Calu3 (cell line): ENCODE results near the gene PCBP4. TPM values are rescaled to one million over a fixed set of nuclear protein-coding genes. Genes with fewer than 3 reads are reported as not detected.

ENCODE experiments used
- BruUV-seq: library from RNA; stranded (reverse); fragments of 400-500 nt; replicated peaks from 2 replicates; lab custom pipeline; 2021; lab: Mats Ljungman, UMichigan
- CTCF ChIA-PET: fragments of 300-600 bp; sonication (Branson Sonifier 250); formaldehyde crosslinking; loops from one replicate; lab custom pipeline; 2022; ENCODE audit warnings: antibody characterized with exemption; lab: Charles Lee
- DNase-seq: peaks from one replicate; pipeline ENCODE4 v3.0.0; 2022
- H3K27ac Mint-ChIP-seq: one replicate; pipeline ENCODE4 v1.8.0; 2022; ENCODE audit warnings: mixed read lengths; ENCODE audit not compliant: unreplicated experiment
- H3K27me3 Mint-ChIP-seq: one replicate; pipeline ENCODE4 v1.8.0; 2022; ENCODE audit warnings: mixed read lengths; ENCODE audit not compliant: unreplicated experiment
- H3K36me3 Mint-ChIP-seq: one replicate; pipeline ENCODE4 v1.8.0; 2022; ENCODE audit warnings: mild to moderate bottlenecking, moderate library complexity, mixed read lengths; ENCODE audit not compliant: insufficient read depth, unreplicated experiment
- H3K4me1 Mint-ChIP-seq: one replicate; pipeline ENCODE4 v1.8.0; 2022; ENCODE audit warnings: mild to moderate bottlenecking, low read depth, mixed read lengths; ENCODE audit not compliant: unreplicated experiment
- H3K4me3 Mint-ChIP-seq: one replicate; pipeline ENCODE4 v1.8.0; 2022; ENCODE audit warnings: mild to moderate bottlenecking, low read depth, moderate library complexity, mixed read lengths; ENCODE audit not compliant: unreplicated experiment
- H3K9me3 Mint-ChIP-seq: one replicate; pipeline ENCODE4 v1.8.0; 2022; ENCODE audit warnings: low read depth, mixed read lengths; ENCODE audit not compliant: unreplicated experiment
- CTCF ChIP-seq: fragments of 200-600 bp; IDR thresholded peaks from one replicate; pipeline ENCODE4 v1.8.0; 2022; ENCODE audit warnings: antibody characterized with exemption; ENCODE audit not compliant: unreplicated experiment
- intact Hi-C: fragments of 100-400 bp; cut with micrococcal nuclease; formaldehyde crosslinking; loops from one replicate; pipeline ENCODE4 v1.10.0; 2022; ENCODE audit not compliant: unreplicated experiment
- total RNA-seq: library from RNA; stranded (reverse); gene quantifications from 2 replicates; pipeline ENCODE4 v1.2.3, GENCODE V29; 2022

Gene PCBP4
- total RNA-seq, 1 experiment from 2014 or later, result 31.5 TPM

GRCh38 chr3:51987568-51987967 is 20.3 kb upstream of the PCBP4 start:
- BruUV-seq, result no TSS peak
- intact Hi-C loops, result no loop called here
- CTCF ChIA-PET, result no interaction called here
- Mint-ChIP-seq H3K27me3 (no peaks in the 10 kb centered on the region), H3K27ac (no peak overlapping the region), H3K36me3 (peaks cover 48% of the 10 kb centered on the region), H3K9me3 (no peaks in the 10 kb centered on the region), H3K4me3 (no peak overlapping the region), H3K4me1 (no peaks in the 10 kb centered on the region)
- DNase-seq, result no peak
- no peak for TF ChIP-seq CTCF

GRCh38 chr3:51986010-51986947 is 19.0 kb upstream of the PCBP4 start:
- H3K9me3 Mint-ChIP-seq, result no peaks in the 10 kb centered on the region
- no peak overlapping the region for H3K4me3 Mint-ChIP-seq
- H3K4me1 Mint-ChIP-seq, result no peaks in the 10 kb centered on the region
- no peaks in the 10 kb centered on the region for H3K27me3 Mint-ChIP-seq
- CTCF ChIA-PET, result interaction anchor here (0.6 kb wide), 1 partner anchor 691 kb away, joined by 6 read pairs; no protein-coding TSS in a partner anchor
- BruUV-seq, result no TSS peak
- no peak for TF ChIP-seq CTCF
- H3K36me3 Mint-ChIP-seq, result peaks cover 44% of the 10 kb centered on the region
- intact Hi-C loops, result no loop called here
- no peak overlapping the region for H3K27ac Mint-ChIP-seq
- no peak for DNase-seq

- CTCF ChIA-PET, result no interaction called here
- BruUV-seq, result no TSS peak
- H3K4me3 Mint-ChIP-seq, result no peak overlapping the region
These were observed 17.8 kb upstream of the PCBP4 start for GRCh38 chr3:51985063-51985462.

GRCh38 chr3:51984269-51984647 is 17.0 kb upstream of the PCBP4 start:
- DNase-seq, result no peak
- Mint-ChIP-seq H3K27ac (no peak overlapping the region), H3K27me3 (no peaks in the 10 kb centered on the region), H3K9me3 (no peaks in the 10 kb centered on the region), H3K4me1 (no peaks in the 10 kb centered on the region), H3K36me3 (peaks cover 43% of the 10 kb centered on the region), H3K4me3 (peak overlapping the region; percentile 98)
- CTCF ChIA-PET, result interaction anchor here (1.2 to 2.7 kb wide), 2 partner anchors 10 to 485 kb away, joined by 3 to 21 read pairs; partner anchors contain the start of genes ABHD14A, ABHD14B and DCAF1
- BruUV-seq, result no TSS peak
- intact Hi-C loops, result no loop called here
- TF ChIP-seq CTCF, result no peak

More at GRCh38 chr3:51985063-51985462, 17.8 kb upstream of the PCBP4 start:
- Mint-ChIP-seq H3K4me1 (no peaks in the 10 kb centered on the region), H3K27ac (no peak overlapping the region), H3K27me3 (no peaks in the 10 kb centered on the region), H3K36me3 (peaks cover 43% of the 10 kb centered on the region), H3K9me3 (no peaks in the 10 kb centered on the region)
- no peak for DNase-seq
- intact Hi-C loops, result no loop called here
- no peak for TF ChIP-seq CTCF
